K562 (cell line): ENCODE measurements around the gene NECTIN3. TPM values are rescaled to one million over a fixed set of nuclear protein-coding genes. Genes with fewer than 3 reads are reported as not detected.

Experiments used
- ATAC-seq: fragments of 200-7000 bp; cut with Tn5 transposase; 3 replicates; pipeline ENCODE4 v1.9.1; 2020; ENCODE audit warnings: moderate library complexity
- BruUV-seq: library from RNA; stranded (reverse); fragments of 400-500 nt; replicated peaks from 2 replicates; lab custom pipeline; 2021; lab: Mats Ljungman, UMichigan
- CTCF ChIA-PET: fragments of 300-600 bp; formaldehyde crosslinking; extraction: SDS; loops from one replicate; lab custom pipeline; 2021; ENCODE audit warnings: low intra/inter-chr PET ratio; lab: Yijun Ruan, JAX
- POLR2A ChIA-PET: fragments of 300-600, 350-650 bp; sonication (Branson Sonifier 250); formaldehyde crosslinking; extraction: SDS; loops from one replicate; lab custom pipeline; 2021; ENCODE audit warnings: antibody characterized with exemption, inconsistent platforms; lab: Yijun Ruan, JAX
- DNase-seq, 4 experiments: peaks; one replicate each; pipeline versions ENCODE4 v3.0.0 to v3.0.0-alpha.2; 2011 to 2018; ENCODE audit warnings: low spot score in 3 of 4, mixed read lengths in 3 of 4; ENCODE audit errors: extremely low read depth in 1 of 4
- FAIRE-seq: peaks from 2 replicates; lab custom pipeline; 2011; peaks lifted over from hg19 to GRCh38; lab: Jason Lieb, UNC
- H2AFZ ChIP-seq: 2 replicates; pipeline ENCODE4 v1.6.0; 2011; ENCODE audit warnings: low read depth, low read length, control low read depth, inconsistent platforms
- H3K27ac ChIP-seq: fragments of 200-600 bp; 3 replicates; pipeline ENCODE4 v1.8.0; 2011; ENCODE audit warnings: low read depth, mild to moderate bottlenecking, control low read depth, inconsistent platforms, low read length, moderate library complexity, mixed read lengths; ENCODE audit errors: extremely low read depth
- H3K27me3 ChIP-seq, 2 experiments: fragments of 300-600 bp in 1 of 2; 2 replicates in 1 of 2; 3 replicates in 1 of 2; pipeline versions ENCODE4 v1.6.0 to v1.8.0; 2011; ENCODE audit warnings: inconsistent platforms in 2 of 2, low read length in 2 of 2, mild to moderate bottlenecking in 1 of 2, mixed read lengths in 1 of 2, moderate library complexity in 1 of 2; ENCODE audit not compliant: control insufficient read depth in 2 of 2, insufficient read depth in 2 of 2
- H3K36me3 ChIP-seq: fragments of 300-600 bp; 3 replicates; pipeline ENCODE4 v1.8.0; 2011; ENCODE audit warnings: mild to moderate bottlenecking, low read length, inconsistent platforms; ENCODE audit not compliant: control insufficient read depth, insufficient read depth
- H3K4me1 ChIP-seq, 2 experiments: fragments of 200-600 bp in 1 of 2; replicated peaks in 1 of 2; 2 replicates in 1 of 2; 3 replicates in 1 of 2; pipeline versions ENCODE4 v1.5.1 to v1.8.0; 2011; ENCODE audit warnings: inconsistent platforms in 2 of 2, low read length in 2 of 2, mild to moderate bottlenecking in 1 of 2, mixed read lengths in 1 of 2, moderate library complexity in 1 of 2; ENCODE audit not compliant: control insufficient read depth in 2 of 2, insufficient read depth in 2 of 2
- H3K4me2 ChIP-seq: 2 replicates; pipeline ENCODE4 v1.6.1; 2011; ENCODE audit warnings: low read length, control low read depth, inconsistent platforms, mixed read lengths; ENCODE audit not compliant: insufficient read depth
- H3K4me3 ChIP-seq: fragments of 200-600 bp; sonication (generic), shearing (Covaris generic); 2 replicates; pipeline ENCODE4 v1.5.1; 2016; ENCODE audit warnings: control low read depth, inconsistent platforms
- H3K79me2 ChIP-seq: fragments of 200-600 bp; 3 replicates; pipeline ENCODE4 v1.8.0; 2011; ENCODE audit warnings: low read length, inconsistent platforms; ENCODE audit not compliant: control insufficient read depth, insufficient read depth
- H3K9ac ChIP-seq, 2 experiments: 2 replicates each; pipeline versions ENCODE4 v1.6.0 to v1.6.1; 2011; ENCODE audit warnings: low read depth in 2 of 2, low read length in 2 of 2, control low read depth in 1 of 2, inconsistent platforms in 1 of 2, mild to moderate bottlenecking in 1 of 2, mixed read lengths in 1 of 2; ENCODE audit not compliant: insufficient read depth in 1 of 2
- H3K9me1 ChIP-seq: one replicate; pipeline ENCODE4 v1.6.0; 2011; ENCODE audit warnings: inconsistent platforms, mild to moderate bottlenecking, low read length, moderate library complexity; ENCODE audit not compliant: control insufficient read depth, insufficient read depth
- H3K9me3 ChIP-seq: replicated peaks from 2 replicates; pipeline ENCODE4 v1.5.1; 2011; ENCODE audit warnings: low read depth, low read length, inconsistent platforms; ENCODE audit not compliant: control insufficient read depth, insufficient read depth
- H4K20me1 ChIP-seq: replicated peaks from 2 replicates; pipeline ENCODE4 v1.6.1; 2011; ENCODE audit warnings: low read length, inconsistent platforms, mixed read lengths; ENCODE audit not compliant: control insufficient read depth, insufficient read depth
- CEBPG ChIP-seq, 3 experiments: fragments of 200-800 bp in 1 of 3; sonication (Bioruptor generic) in 1 of 3; sonication (generic) in 1 of 3; formaldehyde crosslinking in 1 of 3; IDR thresholded peaks in 2 of 3; conservative IDR thresholded peaks in 1 of 3; 2 replicates each; pipeline versions ENCODE4 v1.6.1 to v1.8.0; 2016 to 2022; ENCODE audit warnings: missing compliant biosample characterization in 2 of 3, missing genetic modification characterization in 2 of 3, mild to moderate bottlenecking in 1 of 3, missing genetic modification reagents in 1 of 3
- CREB1 ChIP-seq, 2 experiments: sonication (generic) in 1 of 2; formaldehyde crosslinking in 1 of 2; IDR thresholded peaks; 2 replicates each; pipeline versions ENCODE4 v1.6.1 to v1.8.0; 2012 to 2022; ENCODE audit warnings: inconsistent platforms in 1 of 2, mild to moderate bottlenecking in 1 of 2, missing genetic modification reagents in 1 of 2, moderate library complexity in 1 of 2
- MCM3 ChIP-seq: fragments of 450-650 bp; IDR thresholded peaks from 2 replicates; pipeline ENCODE4 v1.6.1; 2016
- NR4A1 ChIP-seq, 2 experiments: fragments of 250-450 bp in 1 of 2; fragments of 450-650 bp in 1 of 2; sonication (Bioruptor Pico) in 1 of 2; IDR thresholded peaks; 2 replicates each; pipeline versions ENCODE4 v1.4.0 to v1.6.1; 2016 to 2020; ENCODE audit warnings: mild to moderate bottlenecking in 2 of 2, missing compliant biosample characterization in 1 of 2, missing genetic modification characterization in 1 of 2, moderate library complexity in 1 of 2
- POLR2G ChIP-seq: fragments of 200-400 bp; formaldehyde crosslinking; IDR thresholded peaks from 2 replicates; pipeline ENCODE4 v1.6.1; 2017; ENCODE audit warnings: low read depth, mild to moderate bottlenecking, antibody characterized with exemption, low read length, moderate library complexity
- RCOR1 ChIP-seq, 2 experiments: IDR thresholded peaks; 2 replicates each; pipeline ENCODE4 v1.6.1; 2012; ENCODE audit warnings: low read depth in 2 of 2, low read length in 2 of 2, borderline replicate concordance in 1 of 2, improper control_type of control experiment in 1 of 2
- RUNX1 ChIP-seq: sonication (generic); IDR thresholded peaks from 2 replicates; pipeline ENCODE4 v1.6.1; 2016; ENCODE audit warnings: antibody characterized with exemption, low read depth
- SRF ChIP-seq, 2 experiments: fragments of 250-450, 450-650 bp in 1 of 2; sonication (Bioruptor Pico) in 1 of 2; sonication (generic) in 1 of 2; formaldehyde crosslinking; IDR thresholded peaks; 2 replicates each; pipeline versions ENCODE4 v1.5.0 to v1.5.1; 2020 to 2022; ENCODE audit warnings: mild to moderate bottlenecking in 1 of 2, missing genetic modification reagents in 1 of 2
- TBP ChIP-seq: optimal IDR thresholded peaks from 2 replicates; pipeline ENCODE3; 2011; ENCODE audit warnings: low read depth, low read length, improper control_type of control experiment
- TRIM28 ChIP-seq: fragments of 450-650 bp; IDR thresholded peaks from 2 replicates; pipeline ENCODE4 v1.6.1; 2017
- ZBTB8A ChIP-seq: fragments of 450-650 bp; IDR thresholded peaks from 2 replicates; pipeline ENCODE4 v1.6.1; 2018; ENCODE audit warnings: mild to moderate bottlenecking, moderate library complexity; ENCODE audit not compliant: partially characterized antibody
- ZFP1 ChIP-seq: fragments of 450-650 bp; formaldehyde crosslinking; IDR thresholded peaks from 2 replicates; pipeline ENCODE4 v1.4.0; 2020; ENCODE audit warnings: mild to moderate bottlenecking, mixed read lengths
- ZNF668 ChIP-seq: fragments of 250-450 bp; sonication (Bioruptor Pico); IDR thresholded peaks from 2 replicates; pipeline ENCODE4 v1.8.0; 2022; ENCODE audit warnings: mild to moderate bottlenecking, inconsistent platforms
- ZNF778 ChIP-seq: fragments of 450-650 bp; formaldehyde crosslinking; IDR thresholded peaks from 2 replicates; pipeline ENCODE4 v1.4.0; 2020; ENCODE audit warnings: mild to moderate bottlenecking, moderate library complexity
- WGBS: fragments of 100-300 bp; shearing (Covaris generic); methylation state at CpG from one replicate; pipeline ENCODE4 v1.1.6; 2016; ENCODE audit warnings: low coverage, mixed read lengths; ENCODE audit not compliant: insufficient coverage; ENCODE audit errors: missing lambda C conversion rate; 5-methylcytosine and 5-hydroxymethylcytosine counted together
- in situ Hi-C: fragments of 300-500 bp; cut with MboI; formaldehyde crosslinking; loops from 4 replicates; pipeline ENCODE4 v1.15.0; 2018; ENCODE audit warnings: inconsistent platforms, mixed read lengths
- intact Hi-C: fragments of 100-400 bp; cut with micrococcal nuclease; formaldehyde crosslinking; loops from 2 replicates; pipeline ENCODE4 v1.14.2; 2022
- polyA plus RNA-seq, 8 experiments: library from polyadenylated mRNA; depleted of rRNA in 4 of 8; stranded (reverse) in 5 of 8; unstranded in 3 of 8; fragments of >200 nt; fragmentation: Nextera tagmentation in 2 of 8; fragmentation: Illumina TruSeq in 1 of 8; extraction: Ambion mirVana in 2 of 8; extraction: Trizol in 1 of 8; gene quantifications; 2 replicates each; pipeline versions ENCODE4 v1.2.1 to v1.2.3, GENCODE V29; 2011 to 2014; ENCODE audit warnings: inconsistent platforms in 1 of 8, missing spikeins in 1 of 8
- total RNA-seq, 7 experiments: library from RNA; depleted of rRNA in 6 of 7; stranded (reverse); fragments of >200 nt in 6 of 7; fragmentation: Illumina TruSeq in 2 of 7; extraction: Trizol in 2 of 7; gene quantifications; 2 replicates each; pipeline versions ENCODE4 v1.2.1 to v1.2.3, GENCODE V29; 2011 to 2021; ENCODE audit warnings: low replicate concordance in 1 of 7
- TF ChIP-seq, protein P1 (sequence below): fragments of 250-450 bp; sonication (Bioruptor Pico); IDR thresholded peaks from 2 replicates; pipeline ENCODE4 v1.8.0; 2021; ENCODE audit warnings: borderline replicate concordance, mild to moderate bottlenecking, moderate library complexity; ENCODE audit not compliant: poor library complexity, severe bottlenecking
- TF ChIP-seq, protein P2 (sequence below): fragments of 250-450 bp; sonication (Bioruptor Pico); IDR thresholded peaks from 2 replicates; pipeline ENCODE4 v1.4.0; 2020; ENCODE audit warnings: borderline replicate concordance
- TF ChIP-seq, protein P3 (sequence below), 2 experiments: fragments of 450-650 bp in 1 of 2; sonication (generic) in 1 of 2; formaldehyde crosslinking; conservative IDR thresholded peaks; 2 replicates each; pipeline versions ENCODE4 v1.4.0 to v1.8.1; 2020 to 2022; ENCODE audit warnings: mild to moderate bottlenecking in 1 of 2, missing genetic modification reagents in 1 of 2

Gene NECTIN3
- total and polyA plus RNA-seq, 9 of the 15 experiments (the other 6 are each of a cell fraction or from before 2014, with no cell fraction given) = 0.16 TPM; not detected in 8

DNA sequence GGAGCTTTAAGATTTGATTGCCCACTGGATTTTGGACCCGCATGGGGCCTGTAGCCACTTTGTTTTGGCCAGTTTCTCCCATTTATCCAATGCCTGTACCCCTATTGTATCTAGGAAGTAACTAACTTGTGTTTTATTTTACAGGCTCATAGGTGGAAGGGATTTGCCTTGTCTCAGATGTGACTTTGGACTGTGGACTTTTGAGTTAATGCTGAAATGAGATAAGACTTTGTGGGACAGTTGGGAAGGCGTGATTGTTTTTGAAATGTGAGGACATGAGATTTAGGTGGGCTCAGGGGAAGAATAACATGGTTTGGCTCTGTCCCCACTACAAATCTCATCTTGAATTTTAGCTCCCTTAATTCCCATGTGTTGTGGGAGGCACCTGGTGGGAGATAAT is 30.7 kb upstream of the NECTIN3 start (continued):
- no peak for TF ChIP-seq CEBPG (CRISPR knock-in tag; IDR thresholded peaks at IDR 0.05)
- TF ChIP-seq CEBPG (tag; conservative IDR thresholded peaks at IDR 0.05 in 1 of 2, IDR thresholded peaks at IDR 0.05 in 1 of 2) = no peak
- no peak for TF ChIP-seq CREB1 (IDR thresholded peaks at IDR 0.05)
- TF ChIP-seq CREB1 (CRISPR knock-in tag; IDR thresholded peaks at IDR 0.05) = no peak
- TF ChIP-seq, protein P1, sequence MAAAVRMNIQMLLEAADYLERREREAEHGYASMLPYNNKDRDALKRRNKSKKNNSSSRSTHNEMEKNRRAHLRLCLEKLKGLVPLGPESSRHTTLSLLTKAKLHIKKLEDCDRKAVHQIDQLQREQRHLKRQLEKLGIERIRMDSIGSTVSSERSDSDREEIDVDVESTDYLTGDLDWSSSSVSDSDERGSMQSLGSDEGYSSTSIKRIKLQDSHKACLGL (CRISPR knock-in tag) = no peak
- no peak for TF ChIP-seq TRIM28
- TF ChIP-seq MCM3 = no peak
- no peak for TF ChIP-seq SRF (CRISPR knock-in tag; IDR thresholded peaks at IDR 0.05)
- no peak for TF ChIP-seq TBP
- TF ChIP-seq ZNF668 (CRISPR knock-in tag) = no peak

DNA sequence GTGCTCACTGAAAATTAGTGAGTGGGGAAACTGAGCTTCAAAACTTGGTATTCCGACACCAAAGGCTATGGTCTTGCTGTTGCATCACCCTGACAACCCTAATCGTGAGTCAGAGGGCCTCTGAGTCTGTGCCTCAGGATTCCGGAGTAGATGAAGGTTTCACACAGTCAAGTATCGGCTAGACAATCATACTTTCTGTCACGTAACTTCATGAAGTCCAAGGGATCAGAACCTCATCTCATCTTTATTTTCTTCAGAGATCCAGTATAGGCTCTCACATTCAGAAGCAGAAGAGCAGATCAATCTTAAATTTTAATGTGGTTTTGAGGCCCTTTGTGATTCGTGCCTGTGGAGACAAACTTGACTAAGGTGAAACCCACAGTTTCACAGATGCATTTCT is 26.1 kb upstream of the NECTIN3 start:
- Histone ChIP-seq H3K4me2 (no peak overlapping the region), H3K27me3 (no peaks in the 10 kb centered on the region), H3K9me3 (no peaks in the 10 kb centered on the region), H3K4me1 (no peaks in the 10 kb centered on the region), H3K4me3 (no peak overlapping the region), H3K9ac (no peak overlapping the region), H3K9me1 (no peaks in the 10 kb centered on the region), H3K79me2 (no peaks in the 10 kb centered on the region), H2AFZ (no peak overlapping the region), H3K27ac (no peak overlapping the region), H4K20me1 (no peaks in the 10 kb centered on the region), H3K36me3 (no peaks in the 10 kb centered on the region)
- CTCF ChIA-PET = no interaction called here
- WGBS = 0% methylated on average over 6 of the region's 6 CpGs
- DNase-seq = peak in 1 of 4 experiments; percentile 0
- intact Hi-C loops (no loop called here), in situ Hi-C loops (no loop called here)
- FAIRE-seq = no peak
- no TSS peak for BruUV-seq
- POLR2A ChIA-PET = no interaction called here
- no peak for ATAC-seq
- TF ChIP-seq, protein P2, sequence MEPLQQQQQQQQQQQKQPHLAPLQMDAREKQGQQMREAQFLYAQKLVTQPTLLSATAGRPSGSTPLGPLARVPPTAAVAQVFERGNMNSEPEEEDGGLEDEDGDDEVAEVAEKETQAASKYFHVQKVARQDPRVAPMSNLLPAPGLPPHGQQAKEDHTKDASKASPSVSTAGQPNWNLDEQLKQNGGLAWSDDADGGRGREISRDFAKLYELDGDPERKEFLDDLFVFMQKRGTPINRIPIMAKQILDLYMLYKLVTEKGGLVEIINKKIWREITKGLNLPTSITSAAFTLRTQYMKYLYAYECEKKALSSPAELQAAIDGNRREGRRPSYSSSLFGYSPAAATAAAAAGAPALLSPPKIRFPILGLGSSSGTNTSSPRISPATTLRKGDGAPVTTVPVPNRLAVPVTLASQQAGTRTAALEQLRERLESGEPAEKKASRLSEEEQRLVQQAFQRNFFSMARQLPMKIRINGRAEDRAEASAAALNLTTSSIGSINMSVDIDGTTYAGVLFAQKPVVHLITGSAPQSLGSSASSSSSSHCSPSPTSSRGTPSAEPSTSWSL (CRISPR knock-in tag) = no peak
- TF ChIP-seq NR4A1 (CRISPR knock-in tag; IDR thresholded peaks at IDR 0.05) (no peak), NR4A1 (tag; IDR thresholded peaks at IDR 0.05) (no peak), ZNF778 (CRISPR knock-in tag) (no peak), ZFP1 (no peak), ZBTB8A (no peak), RCOR1 (IDR thresholded peaks at IDR 0.05; ENCODE audit: borderline replicate concordance in 1 of 2, low read depth in 2 of 2, low read length in 2 of 2) (no peak), RUNX1 (no peak), POLR2G (no peak)
- TF ChIP-seq, protein P3, sequence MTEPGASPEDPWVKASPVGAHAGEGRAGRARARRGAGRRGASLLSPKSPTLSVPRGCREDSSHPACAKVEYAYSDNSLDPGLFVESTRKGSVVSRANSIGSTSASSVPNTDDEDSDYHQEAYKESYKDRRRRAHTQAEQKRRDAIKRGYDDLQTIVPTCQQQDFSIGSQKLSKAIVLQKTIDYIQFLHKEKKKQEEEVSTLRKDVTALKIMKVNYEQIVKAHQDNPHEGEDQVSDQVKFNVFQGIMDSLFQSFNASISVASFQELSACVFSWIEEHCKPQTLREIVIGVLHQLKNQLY (CRISPR knock-in tag; conservative IDR thresholded peaks at IDR 0.05) = no peak
